ENCODE results near the gene NMT1. TPM values are rescaled to one million over a fixed set of nuclear protein-coding genes. Genes with fewer than 3 reads are reported as not detected.
"Not testable (repeated sequence)": the region's sequence is repeated elsewhere in the genome, so short reads cannot be mapped to it uniquely, and the experiment has no call there.

Gene NMT1
- total RNA-seq, 1 donor from 2014 or later = 75.8 TPM

GRCh38 chr17:45038728-45039634 is 22.1 kb upstream of the NMT1 start:
- DNase-seq = peak; percentile 83

- no peak for DNase-seq
Observed at GRCh38 chr17:45040459-45040858, 20.7 kb upstream of the NMT1 start.

- no peak for DNase-seq
Observed at GRCh38 chr17:45042346-45043120, 18.6 kb upstream of the NMT1 start.

GRCh38 chr17:45043813-45044540 is 17.1 kb upstream of the NMT1 start:
- DNase-seq = peak; percentile 37

GRCh38 chr17:45046537-45047125 is 14.5 kb upstream of the NMT1 start:
- DNase-seq = no peak

GRCh38 chr17:45048795-45049563 is 12.1 kb upstream of the NMT1 start:
- no peak for DNase-seq

GRCh38 chr17:45050481-45051059 is 10.5 kb upstream of the NMT1 start:
- peak; percentile 56 for DNase-seq

- DNase-seq = peak; percentile 98
Observed at GRCh38 chr17:45051060-45051719, 9.9 kb upstream of the NMT1 start, which contains the start of gene DCAKD. TSS of gene DCAKD (minus strand) at chr17:45051632. CDS start at chr17:45034885, 16,747 bp downstream.

- DNase-seq = not testable (repeated sequence)
Observed at GRCh38 chr17:45051720-45052051, 9.4 kb upstream of the NMT1 start.

GRCh38 chr17:45052052-45052772 is 8.9 kb upstream of the NMT1 start:
- DNase-seq = peak; percentile 41

GRCh38 chr17:45060382-45060796 is 728 bp upstream of the NMT1 start:
- no peak for DNase-seq

GRCh38 chr17:45061606-45062205 is 589 bp downstream of the NMT1 start:
- no peak for DNase-seq

- no peak for DNase-seq
Observed at GRCh38 chr17:45063198-45063597, 2.1 kb downstream of the NMT1 start.

- DNase-seq = no peak
Observed at GRCh38 chr17:45067637-45068036, 6.5 kb downstream of the NMT1 start.

GRCh38 chr17:45070001-45070400 is 8.9 kb downstream of the NMT1 start:
- no peak for DNase-seq

- DNase-seq = no peak
Observed at GRCh38 chr17:45070809-45071208, 9.7 kb downstream of the NMT1 start.

GRCh38 chr17:45073414-45074070 is 12.4 kb downstream of the NMT1 start:
- no peak for DNase-seq

GRCh38 chr17:45077643-45078042 is 16.5 kb downstream of the NMT1 start:
- no peak for DNase-seq
